Lower leg skin (tissue), 4 donors: ENCODE data around the gene TIMM23. TPM values are rescaled to one million over a fixed set of nuclear protein-coding genes. Genes with fewer than 3 reads are reported as not detected.

Experiments used
- DNase-seq, 2 donors: peaks; one replicate each; pipeline ENCODE4 v3.0.0-alpha.2; 2019; ENCODE audit warnings: low spot score in 2 of 2
- H3K4me3 ChIP-seq: fragments of 200-600 bp; sonication (generic); 2 replicates; pipeline ENCODE4 v1.5.1; 2017; ENCODE audit warnings: mild to moderate bottlenecking, low read depth; ENCODE audit not compliant: poor library complexity, severe bottlenecking
- POLR2A ChIP-seq, 2 donors: fragments of 450-650 bp; IDR thresholded peaks; one replicate each; pipeline ENCODE4 v1.6.1; 2016 to 2017; ENCODE audit warnings: antibody characterized with exemption in 2 of 2, mild to moderate bottlenecking in 1 of 2, moderate library complexity in 1 of 2
- WGBS, 2 donors: methylation state at CpG; one replicate each; pipeline ENCODE4 v1.1.5; 2018; 5-methylcytosine and 5-hydroxymethylcytosine counted together
- intact Hi-C: fragments of 100-400 bp; cut with DNase I; formaldehyde crosslinking; loops from one replicate; pipeline ENCODE4 v1.15.0; 2023; ENCODE audit warnings: low total_unique reads
- total RNA-seq, 4 donors: library from RNA; depleted of rRNA; stranded (reverse); fragments of >200 nt; gene quantifications; one replicate each; pipeline ENCODE4 v1.1.0, GENCODE V29; 2016
- TF ChIP-seq, protein P1 (sequence below), 3 donors: fragments of 450-650 bp; IDR thresholded peaks; one replicate each; pipeline ENCODE4 v1.5.1; 2016; ENCODE audit warnings: antibody characterized with exemption in 3 of 3, mild to moderate bottlenecking in 3 of 3, moderate library complexity in 2 of 3

Gene TIMM23
- total RNA-seq, 4 donors from 2014 or later = 40.4 to 67.5 (median 55.9) TPM

DNA sequence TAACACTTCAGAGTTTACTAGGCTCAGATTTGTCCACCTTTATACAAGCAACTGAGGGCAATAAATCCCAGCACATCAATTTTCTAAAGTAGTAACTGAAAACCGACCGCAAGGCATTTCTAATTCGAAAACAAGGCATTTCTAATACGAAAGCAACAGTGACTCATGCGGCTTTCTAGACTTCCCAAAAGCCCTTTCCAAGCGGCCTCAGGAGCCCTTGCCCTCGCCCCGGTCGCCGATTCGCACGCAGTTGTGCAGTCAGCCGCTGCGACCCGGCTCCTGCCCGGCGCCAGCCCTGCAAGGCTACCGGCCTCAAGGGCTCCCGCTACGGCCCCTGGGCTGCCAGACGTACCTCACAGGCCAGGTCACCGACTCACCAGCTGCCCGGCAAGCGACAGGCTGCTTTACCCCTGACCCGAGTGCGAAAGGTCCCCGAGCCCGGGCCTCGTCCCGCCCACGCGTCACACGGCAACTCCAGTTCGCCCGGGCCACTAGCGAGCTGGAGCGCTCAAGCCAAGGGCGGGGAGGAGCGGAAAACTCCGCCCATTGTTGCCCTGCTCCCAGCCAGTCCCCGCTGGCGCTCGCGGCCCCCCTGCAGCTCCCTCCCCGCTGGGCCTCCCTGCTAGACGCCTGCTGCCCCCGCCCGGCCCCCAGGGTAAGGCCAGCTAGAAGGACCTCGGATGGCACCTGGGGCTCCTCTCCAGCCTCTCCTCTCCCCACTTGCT is 50.9 kb downstream of the TIMM23 start:
- H3K4me3 ChIP-seq = peak overlapping the region; percentile 38
- peak; percentile 86 to 98 for DNase-seq
- WGBS, 2 donors = 4 to 6% methylated on average over 19 to 49 of the region's 49 CpGs
- no peak for TF ChIP-seq POLR2A (IDR thresholded peaks at IDR 0.05)
- TF ChIP-seq, protein P1, sequence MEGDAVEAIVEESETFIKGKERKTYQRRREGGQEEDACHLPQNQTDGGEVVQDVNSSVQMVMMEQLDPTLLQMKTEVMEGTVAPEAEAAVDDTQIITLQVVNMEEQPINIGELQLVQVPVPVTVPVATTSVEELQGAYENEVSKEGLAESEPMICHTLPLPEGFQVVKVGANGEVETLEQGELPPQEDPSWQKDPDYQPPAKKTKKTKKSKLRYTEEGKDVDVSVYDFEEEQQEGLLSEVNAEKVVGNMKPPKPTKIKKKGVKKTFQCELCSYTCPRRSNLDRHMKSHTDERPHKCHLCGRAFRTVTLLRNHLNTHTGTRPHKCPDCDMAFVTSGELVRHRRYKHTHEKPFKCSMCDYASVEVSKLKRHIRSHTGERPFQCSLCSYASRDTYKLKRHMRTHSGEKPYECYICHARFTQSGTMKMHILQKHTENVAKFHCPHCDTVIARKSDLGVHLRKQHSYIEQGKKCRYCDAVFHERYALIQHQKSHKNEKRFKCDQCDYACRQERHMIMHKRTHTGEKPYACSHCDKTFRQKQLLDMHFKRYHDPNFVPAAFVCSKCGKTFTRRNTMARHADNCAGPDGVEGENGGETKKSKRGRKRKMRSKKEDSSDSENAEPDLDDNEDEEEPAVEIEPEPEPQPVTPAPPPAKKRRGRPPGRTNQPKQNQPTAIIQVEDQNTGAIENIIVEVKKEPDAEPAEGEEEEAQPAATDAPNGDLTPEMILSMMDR (IDR thresholded peaks at IDR 0.05) = no peak
- intact Hi-C loops = no loop called here

DNA sequence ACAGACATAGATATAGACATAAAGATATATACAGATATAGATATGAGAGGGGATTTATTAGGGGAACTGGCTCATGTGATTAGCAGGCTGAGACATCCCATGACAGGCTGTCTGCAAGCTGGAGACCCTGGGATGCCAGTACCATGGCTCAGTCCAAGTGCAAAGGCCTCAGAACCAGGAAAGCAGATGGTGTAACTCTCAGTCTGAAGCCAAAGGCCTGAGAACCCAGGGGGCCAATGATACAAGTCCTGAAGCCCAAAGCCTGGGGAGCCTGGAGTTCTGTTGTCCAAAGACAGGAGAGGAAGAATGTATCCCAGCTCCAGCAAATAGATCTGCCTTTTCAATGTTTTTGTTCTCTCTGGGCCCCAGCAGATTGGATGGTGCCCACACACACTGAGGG is 52.7 kb downstream of the TIMM23 start:
- H3K4me3 ChIP-seq = no peak overlapping the region
- intact Hi-C loops = loop anchor here (5.0 kb wide), 1 partner anchor 528 kb away; no protein-coding TSS in a partner anchor

DNA sequence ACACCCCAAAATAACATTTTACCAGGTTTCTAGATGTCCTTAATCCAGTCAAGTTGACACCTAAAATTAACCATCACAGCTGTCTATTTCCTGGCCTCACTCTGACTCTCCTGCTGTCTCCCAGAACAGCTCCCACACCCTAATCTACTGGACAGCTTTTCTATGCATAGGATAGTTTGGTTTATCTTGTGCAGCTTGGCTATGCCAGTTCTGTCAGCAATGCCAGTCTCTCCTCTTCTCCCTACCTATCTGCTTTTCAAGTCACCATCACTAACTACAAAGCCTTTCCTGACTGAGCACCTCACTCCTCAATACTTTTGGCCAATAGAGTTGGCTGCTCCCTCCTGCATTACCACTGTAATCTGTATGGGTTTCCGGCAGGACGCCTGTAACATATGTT is 53.1 kb downstream of the TIMM23 start:
- intact Hi-C loops = loop anchor here (5.0 kb wide), 1 partner anchor 528 kb away; no protein-coding TSS in a partner anchor
- no peak for TF ChIP-seq POLR2A (IDR thresholded peaks at IDR 0.05)
- TF ChIP-seq, protein P1 (IDR thresholded peaks at IDR 0.05) = no peak
- no peak for DNase-seq
- no peak overlapping the region for H3K4me3 ChIP-seq
- WGBS, 2 donors = 42 to 46% methylated on average over 2 of the region's 2 CpGs

More for the DNA sequence above, 52.7 kb downstream of the TIMM23 start:
- TF ChIP-seq, protein P1 (IDR thresholded peaks at IDR 0.05) = no peak
- TF ChIP-seq POLR2A (IDR thresholded peaks at IDR 0.05) = no peak
- no peak for DNase-seq

DNA sequence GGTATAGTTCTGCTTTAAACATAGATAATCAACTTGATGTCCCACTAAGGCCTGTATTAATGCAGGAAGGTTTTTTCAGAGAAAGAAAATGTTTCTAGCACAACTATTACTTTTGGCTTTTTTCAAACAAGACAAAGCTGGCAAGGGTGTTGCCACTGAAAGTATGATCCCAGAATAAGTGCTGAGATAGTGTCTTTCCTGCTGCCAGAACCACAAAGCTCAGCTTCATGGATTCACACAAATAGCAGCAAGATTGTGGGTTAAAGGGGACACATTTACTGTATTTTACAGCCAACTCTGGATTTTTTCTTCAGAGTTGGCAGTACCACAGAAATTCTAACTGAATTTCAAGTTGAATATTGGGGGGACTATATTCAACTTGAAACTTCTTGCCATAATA is 53.8 kb downstream of the TIMM23 start:
- DNase-seq = no peak
- intact Hi-C loops = loop anchor here (5.0 kb wide), 1 partner anchor 529 kb away; no protein-coding TSS in a partner anchor
- no peak overlapping the region for H3K4me3 ChIP-seq
- no peak for TF ChIP-seq POLR2A (IDR thresholded peaks at IDR 0.05)
- TF ChIP-seq, protein P1 (IDR thresholded peaks at IDR 0.05) = no peak

DNA sequence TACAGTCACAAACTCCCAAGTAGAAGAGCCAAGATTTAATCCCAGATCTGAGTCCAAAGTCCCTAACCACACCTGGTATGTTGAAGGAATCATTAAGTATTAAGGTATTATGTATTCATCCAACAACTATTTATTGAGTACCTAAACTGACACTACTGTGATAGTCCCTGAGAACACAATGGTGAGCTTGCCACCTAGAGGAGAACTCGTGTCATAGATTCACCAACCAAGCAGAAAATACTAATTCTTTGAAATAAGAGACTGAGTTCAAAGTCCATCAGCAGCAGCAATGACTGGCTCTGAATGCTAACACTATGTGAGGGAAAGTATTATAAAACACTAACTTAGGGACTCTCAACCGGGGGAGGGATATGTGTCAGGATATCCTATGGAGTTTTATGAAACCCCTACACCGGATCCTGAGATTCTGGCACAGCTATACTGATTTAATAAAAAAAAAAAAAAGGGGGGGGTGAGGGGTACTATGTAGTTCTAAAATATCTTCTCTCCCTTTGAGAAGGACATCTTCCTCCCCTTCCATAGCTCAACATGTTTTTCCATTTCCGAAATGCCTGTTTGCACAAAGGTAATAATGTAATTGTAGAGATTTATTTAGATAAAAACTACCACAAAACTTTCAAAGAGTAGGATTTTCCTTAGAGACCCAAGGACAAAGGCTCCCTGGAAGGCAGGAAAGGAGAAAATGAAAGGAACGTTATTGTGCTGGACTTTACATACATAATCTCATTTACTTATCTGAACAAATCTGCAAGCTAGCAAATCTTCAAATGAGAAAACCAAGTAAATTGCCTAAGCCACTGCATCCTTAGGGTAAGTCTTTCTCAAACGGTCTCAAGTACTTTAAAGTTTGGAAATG is 56.5 kb downstream of the TIMM23 start:
- H3K4me3 ChIP-seq = no peak overlapping the region
- DNase-seq = no peak
- intact Hi-C loops = loop anchor here (5.0 kb wide), 1 partner anchor 532 kb away; no protein-coding TSS in a partner anchor
- 22% methylated on average over 6 of the region's 6 CpGs for whole genome bisulfite sequencing, 2 donors
- no peak for TF ChIP-seq POLR2A (IDR thresholded peaks at IDR 0.05)
- TF ChIP-seq, protein P1 (IDR thresholded peaks at IDR 0.05) = no peak
